Activated T-cell treated with anti-CD3 and anti-CD28 coated beads for 24 hours (primary cell): ENCODE measurements around the gene ACOT13.
"Not testable (repeated sequence)": the region's sequence is repeated elsewhere in the genome, so short reads cannot be mapped to it uniquely, and the experiment has no call there.

ENCODE experiments used
- DNase-seq: peaks from one replicate; pipeline ENCODE4 v3.0.0-alpha.2; 2020; ENCODE audit warnings: low read depth

ACOT13 gene

GRCh38 chr6:24692848-24693592 lies 26.1 kb downstream of the ACOT13 start:
- no peak for DNase-seq

DNA sequence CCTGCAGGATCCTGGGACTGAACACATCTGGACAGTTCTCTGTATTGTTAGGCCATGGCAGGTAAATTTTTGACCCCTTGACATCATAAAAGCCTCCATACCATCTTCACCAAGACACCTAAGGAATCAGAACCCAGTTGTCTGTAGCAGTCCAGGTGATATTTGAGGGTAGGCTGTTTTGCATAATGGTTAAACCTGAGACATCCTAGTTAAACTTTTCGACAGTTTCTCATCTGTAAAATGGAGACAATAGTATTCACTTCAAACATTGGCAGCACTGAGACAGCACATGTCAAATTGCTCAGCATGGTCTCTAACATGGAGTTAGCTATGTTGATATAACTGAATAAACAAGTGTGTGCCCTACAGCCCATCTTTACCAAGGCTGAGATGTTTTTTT lies 27.3 kb downstream of the ACOT13 start:
- DNase-seq = no peak

GRCh38 chr6:24695635-24696034 lies 28.8 kb downstream of the ACOT13 start:
- peak; percentile 20 for DNase-seq

DNA sequence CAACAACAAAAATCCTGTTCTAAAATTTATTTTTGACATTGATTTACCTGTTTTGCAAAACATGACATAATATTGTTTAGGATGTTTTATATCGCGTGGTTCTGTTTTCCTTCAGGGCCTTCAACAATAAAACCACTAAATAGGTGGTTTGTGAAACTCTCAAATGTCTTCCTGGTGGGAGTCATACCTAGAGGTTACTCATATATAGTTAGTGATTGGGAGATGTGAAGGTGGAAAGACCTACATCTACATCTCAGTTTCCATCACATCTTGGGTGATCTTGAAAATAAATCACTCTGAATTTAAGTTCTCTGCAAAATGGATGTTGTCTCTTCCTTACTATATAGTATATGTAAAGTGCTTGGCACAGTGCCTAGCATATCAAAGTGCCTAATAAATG lies 29.2 kb downstream of the ACOT13 start:
- no peak for DNase-seq

DNA sequence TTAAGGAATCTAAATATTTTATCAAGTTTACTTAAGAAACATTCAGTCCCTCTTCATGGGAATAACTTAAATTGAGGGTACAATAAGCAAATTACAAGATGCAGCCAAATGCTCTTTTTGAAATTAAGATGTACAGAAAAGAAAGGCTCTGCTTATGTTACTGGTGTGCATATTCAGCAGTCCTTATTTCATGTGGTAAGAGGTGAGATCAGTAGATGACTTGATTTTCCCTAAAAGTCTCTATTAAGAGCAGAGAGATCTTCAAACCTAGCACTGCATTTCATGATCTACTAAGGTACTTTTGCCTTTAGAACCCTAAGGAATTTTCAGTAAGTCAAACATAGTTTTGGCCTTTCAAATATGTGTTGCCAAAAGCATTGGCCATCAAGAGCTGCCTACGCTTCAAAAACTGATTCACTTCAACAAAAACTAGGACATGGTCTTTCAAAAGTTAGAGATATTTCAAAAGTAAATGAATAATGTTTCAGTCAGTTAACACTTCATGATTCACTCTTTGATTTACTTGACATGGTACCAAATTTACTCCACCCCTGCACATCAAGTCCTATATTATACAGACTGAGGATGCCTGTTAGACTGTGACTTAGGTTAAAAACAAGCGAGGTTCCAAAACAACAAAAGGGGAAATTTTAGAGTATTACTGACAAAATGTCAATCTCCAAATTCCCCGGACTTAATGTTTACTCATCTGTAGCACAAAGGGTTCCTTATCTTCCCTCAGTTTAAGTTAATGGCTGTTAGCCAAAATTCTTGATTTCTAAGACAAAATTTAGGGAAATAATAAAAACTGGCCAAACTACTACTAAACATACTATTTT lies 32.9 kb downstream of the ACOT13 start:
- no peak for DNase-seq

DNA sequence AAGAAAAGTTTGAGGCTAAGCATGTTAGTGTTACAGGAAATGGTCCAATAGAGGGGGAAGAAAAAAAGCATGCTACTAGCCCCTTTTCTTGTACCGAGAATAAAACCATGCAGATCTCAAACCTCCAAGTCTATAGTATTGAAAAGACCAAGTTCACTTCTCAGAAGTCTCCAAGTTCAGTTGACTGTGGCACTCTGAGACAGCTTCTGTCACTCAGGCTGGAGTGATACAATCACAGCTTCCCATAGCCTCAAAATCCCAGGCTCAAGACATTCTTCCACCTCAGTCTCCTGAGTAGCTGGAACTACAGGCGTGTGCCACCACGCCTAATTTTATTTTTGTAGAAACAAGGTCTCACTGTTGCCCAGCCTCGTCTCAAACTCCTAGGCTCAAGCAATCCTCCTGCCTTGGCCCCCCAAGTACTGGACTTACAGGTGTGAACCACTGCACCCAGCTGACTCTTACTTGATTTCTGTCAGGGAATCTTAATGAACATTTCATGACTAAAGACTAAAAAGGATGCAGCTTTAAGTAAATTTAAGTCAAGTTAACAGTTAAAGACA lies 35.9 kb downstream of the ACOT13 start:
- no peak for DNase-seq

- DNase-seq = no peak
These were observed 37.6 kb downstream of the ACOT13 start for GRCh38 chr6:24704468-24704867.

DNA sequence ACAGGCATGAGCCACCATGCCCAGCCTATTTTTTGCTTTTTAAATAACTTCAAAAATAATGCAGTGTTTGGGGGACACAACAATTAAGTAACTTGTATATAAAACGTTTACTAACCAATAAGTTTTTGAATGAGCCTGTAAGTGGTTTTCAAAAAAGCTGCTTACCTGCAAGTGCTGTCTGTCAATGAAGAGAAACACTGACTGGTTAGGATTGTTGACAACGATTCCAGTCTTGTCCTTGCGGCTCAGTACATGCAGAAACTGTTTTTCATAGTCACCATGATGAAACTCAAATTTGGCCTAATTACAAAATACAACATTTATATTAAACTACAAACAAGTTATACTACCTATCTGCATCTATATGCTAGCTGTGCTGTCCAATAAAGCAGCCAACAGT lies 41.7 kb downstream of the ACOT13 start:
- no peak for DNase-seq

- no peak for DNase-seq
These were observed 42.3 kb downstream of the ACOT13 start for GRCh38 chr6:24709014-24709711.

DNA sequence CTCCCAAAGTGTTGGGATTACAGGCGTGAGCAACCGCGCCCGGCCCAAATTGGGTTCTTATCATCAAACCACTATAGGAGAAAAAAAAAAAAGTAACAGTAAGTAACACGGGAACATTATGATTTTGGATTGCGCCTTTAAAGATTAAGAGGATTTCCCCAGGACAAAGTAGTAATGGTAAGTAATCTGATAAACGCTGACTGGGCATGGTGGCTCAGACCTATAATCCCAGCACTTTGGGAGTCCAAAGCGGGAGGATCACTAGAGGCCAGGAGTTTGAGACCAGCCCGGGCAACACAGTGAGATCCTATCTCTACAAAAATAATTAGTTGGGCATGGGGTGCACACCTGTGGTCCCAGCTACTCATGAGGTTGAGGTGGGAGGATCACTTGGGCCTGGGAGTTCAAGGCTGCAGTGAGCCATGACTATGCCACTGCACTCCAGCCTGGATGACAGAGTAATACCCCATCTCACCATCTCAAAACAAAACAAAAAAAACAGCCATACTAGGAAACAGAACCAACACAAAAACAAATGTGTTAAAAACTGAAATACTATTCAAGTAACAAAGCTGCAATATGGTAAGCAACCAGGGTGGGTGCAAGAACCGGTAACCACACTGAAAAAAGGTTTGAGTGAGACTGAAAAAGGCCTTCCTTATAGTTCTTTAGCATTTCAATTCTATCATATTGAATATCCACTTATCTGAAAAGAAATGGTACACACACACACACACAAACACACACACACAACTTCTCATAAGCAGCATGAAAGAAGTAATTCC lies 43.8 kb downstream of the ACOT13 start:
- DNase-seq = no peak

DNA sequence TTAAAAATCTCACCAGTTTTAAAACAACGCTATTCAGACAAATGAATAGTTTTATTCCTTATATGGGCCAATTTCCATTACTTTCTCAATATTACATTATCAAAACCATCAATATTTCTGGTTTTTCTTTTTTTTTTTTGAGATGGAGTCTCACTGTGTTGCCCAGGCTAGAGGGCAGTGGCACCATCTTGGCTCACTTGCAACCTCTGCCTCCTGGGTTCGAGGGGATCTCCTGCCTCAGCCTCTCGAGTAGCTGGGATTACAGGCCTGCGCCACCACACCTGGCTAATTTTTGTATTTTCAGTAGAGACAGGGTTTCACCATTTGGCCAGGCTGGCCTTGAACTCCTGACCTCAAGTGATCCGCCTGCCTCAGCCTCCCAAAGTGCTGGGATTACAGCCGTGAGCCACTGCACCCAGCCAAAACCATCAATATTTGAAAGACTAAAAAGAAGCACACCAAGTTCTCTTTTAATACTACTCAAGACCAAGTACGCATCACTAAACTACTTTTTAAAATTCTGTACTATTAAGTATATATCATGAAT lies 49.8 kb downstream of the ACOT13 start:
- DNase-seq = not testable (repeated sequence)

DNA sequence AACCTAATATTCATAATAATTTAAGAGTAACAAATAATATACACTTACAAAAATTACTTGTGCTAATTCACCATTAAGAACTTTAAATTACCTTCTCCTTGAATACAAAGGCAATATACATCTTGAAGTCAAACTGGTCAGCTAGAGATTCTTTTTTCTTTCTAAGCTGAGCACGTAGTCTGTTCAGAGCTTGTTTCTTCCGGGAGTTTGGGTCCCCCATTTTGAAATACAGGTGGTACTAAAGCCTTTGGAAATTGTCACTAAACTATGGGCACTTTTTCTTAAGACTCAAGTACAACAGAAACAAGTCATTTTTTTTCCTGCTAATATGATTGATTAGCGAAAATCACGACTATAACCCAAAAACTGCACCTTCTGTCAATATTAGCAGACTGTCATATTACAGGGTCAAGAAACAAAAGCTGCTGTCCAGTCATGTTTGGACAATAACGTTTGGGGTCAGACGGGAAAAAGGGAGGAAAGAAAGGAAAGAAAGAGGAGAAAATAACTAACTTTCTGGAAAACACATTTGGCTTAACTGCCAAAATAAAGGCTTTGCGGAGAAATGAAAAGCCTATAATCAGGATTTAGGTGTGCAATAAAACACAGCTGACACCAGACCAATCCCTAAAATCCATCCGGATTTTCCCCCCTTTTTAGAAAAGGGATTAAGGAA lies 51.7 kb downstream of the ACOT13 start:
- no peak for DNase-seq

DNA sequence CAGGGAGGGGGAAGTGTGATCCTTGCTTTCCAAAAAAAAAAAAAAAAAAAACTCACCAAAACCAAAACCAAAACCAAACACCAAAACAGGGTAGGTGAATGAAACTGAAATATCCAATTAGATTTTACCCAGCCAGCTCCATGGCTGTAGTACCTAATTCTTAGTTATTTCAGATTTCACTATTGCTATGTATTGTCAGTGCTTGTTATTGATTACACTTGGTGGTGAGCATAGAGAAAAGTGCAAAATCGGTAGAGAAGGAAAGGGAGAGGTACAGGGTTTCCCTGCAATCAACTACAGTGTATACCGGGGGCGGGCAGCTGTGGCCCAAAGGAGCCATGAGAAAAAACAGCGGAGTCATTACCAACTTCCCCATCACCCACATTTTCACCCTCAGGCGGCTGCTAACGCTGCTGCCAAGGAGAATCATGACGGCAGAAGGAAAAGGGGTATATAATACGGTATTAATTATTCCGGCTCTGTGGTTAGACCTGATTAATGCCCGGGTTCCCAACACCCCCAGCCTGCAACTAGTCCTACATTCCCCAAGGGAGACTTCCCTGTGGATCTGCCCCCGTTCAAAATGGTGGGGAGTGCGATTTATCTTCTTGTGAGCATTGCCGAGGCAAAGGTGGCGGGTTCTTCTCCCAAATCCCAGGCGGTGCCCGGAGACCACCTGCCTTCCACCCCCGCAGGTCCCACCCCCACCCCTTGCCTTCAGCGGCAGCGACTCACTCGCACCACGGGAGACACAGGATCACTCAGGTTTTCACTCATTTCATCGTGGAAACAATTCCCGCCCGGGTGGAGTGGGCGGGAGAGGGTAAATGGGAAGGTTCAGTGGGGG lies 52.5 kb downstream of the ACOT13 start, which contains the start of gene C6orf62:
C6orf62 (minus strand) TSS at position 30 of the 847 bp plus-strand sequence. CDS start 486 bp downstream, outside the sequence.
- peak; percentile 48 for DNase-seq

DNA sequence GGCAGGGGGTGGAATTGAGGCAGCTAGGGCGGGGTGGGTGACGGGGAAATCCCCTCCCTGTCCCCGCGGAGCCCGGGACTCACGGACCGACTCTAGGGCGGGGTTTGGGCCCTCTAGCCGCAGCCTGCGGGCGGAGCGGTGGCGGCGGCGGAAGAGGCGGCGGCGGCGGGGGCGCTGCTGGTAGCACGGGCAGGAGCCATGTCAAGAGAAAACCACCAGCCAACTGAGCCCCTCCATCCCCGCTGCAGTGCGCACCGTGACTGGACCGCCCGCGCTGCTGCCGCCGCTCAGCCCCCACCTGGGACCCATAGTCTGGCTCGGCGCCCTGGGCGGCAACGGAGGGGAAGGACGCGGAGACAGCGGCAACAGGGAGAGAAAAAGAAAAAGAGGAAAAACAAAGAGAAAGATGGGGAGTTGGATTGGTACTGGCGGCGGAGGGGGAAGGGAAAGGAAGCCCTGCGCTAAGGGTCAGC lies 53.3 kb downstream of the ACOT13 start:
- DNase-seq = peak; percentile 74

DNA sequence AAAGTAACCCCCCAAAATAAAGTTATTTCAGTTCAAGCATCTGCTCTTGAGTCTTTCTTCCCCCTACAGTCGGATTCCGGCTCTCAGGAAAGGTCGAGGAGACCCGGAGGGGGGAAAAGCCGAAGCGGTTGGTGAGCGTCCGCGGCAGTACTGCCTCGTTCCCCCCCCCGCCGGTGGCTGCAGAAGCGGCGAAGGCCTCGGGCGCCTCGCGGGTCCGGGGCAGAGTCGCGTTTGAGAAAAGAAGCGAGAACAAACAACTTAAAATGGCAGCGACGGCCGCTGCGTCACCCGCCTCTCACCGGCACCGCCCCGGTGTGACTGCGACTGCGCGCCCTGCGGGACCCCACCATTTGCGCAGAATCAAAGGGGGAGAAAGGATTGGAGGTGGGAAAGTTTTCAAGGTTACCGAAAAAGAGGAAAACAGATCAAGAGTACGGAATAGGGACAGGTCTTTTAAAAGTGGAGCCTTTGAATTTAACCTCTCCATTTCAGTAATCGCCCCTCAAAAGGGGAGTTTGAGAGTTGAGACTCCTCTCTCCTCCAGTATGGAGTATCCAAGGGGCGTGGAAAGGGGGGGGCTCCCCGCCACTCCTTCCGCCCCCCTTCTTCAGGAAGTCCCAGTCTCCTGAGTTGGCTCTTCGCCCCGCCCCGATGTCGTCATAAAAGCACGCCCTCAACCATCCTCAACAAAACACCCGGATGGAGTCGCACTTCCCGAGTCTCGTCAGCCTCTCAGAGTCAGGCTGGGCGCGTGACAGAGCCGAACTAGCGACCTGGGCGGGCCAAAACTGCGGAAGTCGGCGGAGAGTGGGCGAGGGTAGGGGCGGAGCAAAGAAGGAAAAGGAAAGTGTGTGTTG lies 54.0 kb downstream of the ACOT13 start:
- DNase-seq = peak; percentile 100

GRCh38 chr6:24721461-24722215 lies 54.8 kb downstream of the ACOT13 start:
- no peak for DNase-seq

GRCh38 chr6:24723270-24723669 lies 56.4 kb downstream of the ACOT13 start:
- DNase-seq = no peak

DNA sequence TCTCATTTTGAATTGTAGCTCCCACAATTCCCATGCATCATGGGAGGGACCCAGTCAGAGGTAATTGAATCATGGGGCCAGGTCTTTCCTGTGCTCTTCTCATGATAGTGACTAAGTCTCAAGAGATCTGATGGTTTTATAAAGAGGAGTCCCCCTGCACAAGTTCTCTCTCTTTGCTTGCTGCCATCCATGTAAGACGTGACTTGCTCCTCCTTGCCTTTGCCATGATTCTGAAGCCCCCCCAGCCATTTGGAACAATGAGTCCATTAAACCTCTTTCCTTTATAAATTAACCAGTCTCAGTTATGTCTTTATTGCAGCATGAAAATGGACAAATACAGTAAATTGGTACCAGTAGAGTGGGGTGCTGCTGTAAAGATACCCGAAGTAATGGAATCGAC lies 63.8 kb downstream of the ACOT13 start:
- not testable (repeated sequence) for DNase-seq
